HUES48 (cell line): ENCODE results near the gene PSMD1.
"Not testable (repeated sequence)": the region's sequence is repeated elsewhere in the genome, so short reads cannot be mapped to it uniquely, and the experiment has no call there.

ENCODE experiments used
- H3K27ac ChIP-seq: one replicate; pipeline ENCODE4 v1.7.0; 2013; ENCODE audit warnings: low read depth, low read length, inconsistent platforms
- H3K27me3 ChIP-seq: 2 replicates; pipeline ENCODE4 v1.6.1; 2013; ENCODE audit warnings: mild to moderate bottlenecking, low read length; ENCODE audit not compliant: control insufficient read depth, insufficient read depth
- H3K36me3 ChIP-seq: 2 replicates; pipeline ENCODE4 v1.6.1; 2013; ENCODE audit warnings: low read length; ENCODE audit not compliant: control insufficient read depth, insufficient read depth
- H3K4me1 ChIP-seq: 2 replicates; pipeline ENCODE4 v1.6.1; 2013; ENCODE audit warnings: mild to moderate bottlenecking, low read length; ENCODE audit not compliant: control insufficient read depth, insufficient read depth
- H3K4me3 ChIP-seq: 2 replicates; pipeline ENCODE4 v1.5.1; 2013; ENCODE audit warnings: mild to moderate bottlenecking, low read depth, low read length
- H3K9ac ChIP-seq: 2 replicates; pipeline ENCODE4 v1.6.1; 2013; ENCODE audit warnings: mild to moderate bottlenecking, low read depth, low read length, moderate library complexity
- H3K9me3 ChIP-seq: 2 replicates; pipeline ENCODE4 v1.6.1; 2013; ENCODE audit warnings: low read length; ENCODE audit not compliant: control insufficient read depth, insufficient read depth

The PSMD1 gene

GRCh38 chr2:231176066-231176465 lies 119.4 kb downstream of the PSMD1 start:
- H3K36me3 ChIP-seq, result peaks cover 26% of the 10 kb centered on the region
- H3K4me1 ChIP-seq, result peaks cover 10% of the 10 kb centered on the region
- no peak overlapping the region for H3K9ac ChIP-seq
- no peaks in the 10 kb centered on the region for H3K27me3 ChIP-seq
- H3K9me3 ChIP-seq, result no peaks in the 10 kb centered on the region
- no peak overlapping the region for H3K4me3 ChIP-seq
- no peak overlapping the region for H3K27ac ChIP-seq

DNA sequence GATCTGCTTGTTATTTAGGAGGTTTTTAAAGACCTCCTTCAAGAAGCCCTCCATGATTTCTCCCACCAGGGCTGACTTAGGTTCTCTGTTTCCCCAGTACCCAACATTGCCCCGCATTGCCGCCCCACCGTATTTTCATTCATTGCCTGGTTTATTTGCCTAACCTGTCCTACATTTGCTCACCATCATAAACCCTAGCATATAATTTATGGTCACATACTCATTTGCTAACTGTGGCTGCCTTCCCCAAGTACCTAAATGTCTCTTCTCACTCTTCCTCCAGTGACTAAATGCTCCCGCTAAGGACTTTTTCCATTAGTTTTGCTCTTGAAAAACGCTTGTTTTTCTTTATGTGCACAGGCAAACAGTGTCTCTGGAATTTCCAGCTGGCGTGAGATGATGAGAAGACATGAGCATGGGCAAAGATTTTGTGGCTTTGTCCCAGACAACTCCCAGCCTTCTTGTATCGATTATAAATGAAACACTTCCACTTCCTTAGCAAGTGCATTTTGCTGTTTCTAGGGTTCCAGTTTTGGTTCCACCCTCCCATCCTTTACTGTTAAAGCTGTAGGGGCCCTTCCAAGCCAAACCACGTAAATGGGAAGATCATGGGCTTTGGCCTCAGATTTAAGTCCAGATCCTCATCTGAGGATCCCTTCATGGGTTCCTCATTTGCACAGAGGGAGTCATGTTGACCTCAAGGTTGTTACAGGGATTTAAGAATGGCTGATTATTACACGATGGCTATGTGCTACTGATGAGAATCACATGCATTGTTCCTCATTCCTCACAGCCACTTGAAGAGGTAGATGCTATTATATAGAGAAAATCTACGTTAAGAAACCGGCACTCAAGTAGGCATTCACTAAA lies 120.7 kb downstream of the PSMD1 start:
- Histone ChIP-seq H3K36me3 (peaks cover 14% of the 10 kb centered on the region), H3K9me3 (no peaks in the 10 kb centered on the region), H3K9ac (no peak overlapping the region), H3K4me1 (peaks cover 10% of the 10 kb centered on the region), H3K27me3 (no peaks in the 10 kb centered on the region), H3K27ac (no peak overlapping the region), H3K4me3 (no peak overlapping the region)

DNA sequence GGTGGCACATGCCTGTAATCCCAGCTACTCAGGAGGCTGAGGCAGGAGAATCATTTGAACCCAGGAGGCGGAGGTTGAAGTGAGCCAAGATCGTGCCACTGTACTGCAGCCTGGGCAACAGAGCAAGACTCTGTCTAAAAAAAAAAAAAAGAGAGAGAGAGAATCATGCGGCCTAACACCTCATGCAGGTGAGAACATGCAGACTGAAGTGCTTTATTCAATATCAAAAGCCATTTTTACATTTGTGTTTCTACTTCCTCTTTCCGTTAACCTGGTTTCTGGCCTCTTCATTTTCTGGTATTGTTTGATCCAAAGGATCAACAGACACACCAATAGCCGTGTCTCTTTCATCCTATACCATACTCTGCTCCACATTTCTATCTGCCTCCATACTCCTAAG lies 122.1 kb downstream of the PSMD1 start:
- H3K27ac ChIP-seq, H3K36me3 ChIP-seq, H3K9me3 ChIP-seq, H3K4me1 ChIP-seq, H3K27me3 ChIP-seq, H3K9ac ChIP-seq, H3K4me3 ChIP-seq: not testable (repeated sequence)

- no peaks in the 10 kb centered on the region for H3K27me3 ChIP-seq
- no peak overlapping the region for H3K4me3 ChIP-seq
- no peak overlapping the region for H3K27ac ChIP-seq
- no peaks in the 10 kb centered on the region for H3K9me3 ChIP-seq
- H3K36me3 ChIP-seq, result no peaks in the 10 kb centered on the region
- H3K9ac ChIP-seq, result no peak overlapping the region
- H3K4me1 ChIP-seq, result peaks cover 10% of the 10 kb centered on the region
Measured at GRCh38 chr2:231181860-231182512, 125.3 kb downstream of the PSMD1 start.

- Histone ChIP-seq H3K4me3 (no peak overlapping the region), H3K27ac (no peak overlapping the region), H3K9ac (no peak overlapping the region)
Measured at GRCh38 chr2:231182513-231182899, 125.8 kb downstream of the PSMD1 start.

GRCh38 chr2:231183851-231184250 lies 127.2 kb downstream of the PSMD1 start:
- H3K27me3 ChIP-seq, result no peaks in the 10 kb centered on the region
- no peak overlapping the region for H3K27ac ChIP-seq
- no peaks in the 10 kb centered on the region for H3K36me3 ChIP-seq
- no peaks in the 10 kb centered on the region for H3K9me3 ChIP-seq
- no peak overlapping the region for H3K9ac ChIP-seq
- H3K4me1 ChIP-seq, result peaks cover 10% of the 10 kb centered on the region
- no peak overlapping the region for H3K4me3 ChIP-seq

More at GRCh38 chr2:231182513-231182899, 125.8 kb downstream of the PSMD1 start:
- Histone ChIP-seq H3K27me3 (no peaks in the 10 kb centered on the region), H3K9me3 (no peaks in the 10 kb centered on the region), H3K4me1 (peaks cover 10% of the 10 kb centered on the region), H3K36me3 (no peaks in the 10 kb centered on the region)

DNA sequence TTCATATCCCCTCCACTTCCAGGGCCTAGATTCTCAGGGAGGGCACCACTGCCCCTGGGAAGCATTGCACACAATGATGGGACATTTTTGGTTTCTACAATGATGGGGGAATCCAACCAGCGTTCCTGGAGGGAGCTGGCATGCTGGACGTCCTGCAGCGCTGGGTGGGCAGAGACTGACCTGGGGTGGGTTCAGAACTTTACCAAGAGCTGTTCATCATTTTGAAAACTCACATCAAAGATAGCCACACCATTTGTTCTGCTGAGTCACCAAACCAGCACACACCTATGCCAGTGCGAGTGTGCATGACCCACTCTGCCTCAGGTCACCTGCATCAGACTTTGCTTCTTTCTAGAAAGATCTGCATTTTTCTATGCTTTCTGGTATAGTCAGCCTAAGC lies 127.7 kb downstream of the PSMD1 start:
- Histone ChIP-seq H3K27ac (no peak overlapping the region), H3K9ac (no peak overlapping the region), H3K9me3 (no peaks in the 10 kb centered on the region), H3K27me3 (no peaks in the 10 kb centered on the region), H3K4me1 (peaks cover 10% of the 10 kb centered on the region), H3K36me3 (no peaks in the 10 kb centered on the region), H3K4me3 (no peak overlapping the region)

DNA sequence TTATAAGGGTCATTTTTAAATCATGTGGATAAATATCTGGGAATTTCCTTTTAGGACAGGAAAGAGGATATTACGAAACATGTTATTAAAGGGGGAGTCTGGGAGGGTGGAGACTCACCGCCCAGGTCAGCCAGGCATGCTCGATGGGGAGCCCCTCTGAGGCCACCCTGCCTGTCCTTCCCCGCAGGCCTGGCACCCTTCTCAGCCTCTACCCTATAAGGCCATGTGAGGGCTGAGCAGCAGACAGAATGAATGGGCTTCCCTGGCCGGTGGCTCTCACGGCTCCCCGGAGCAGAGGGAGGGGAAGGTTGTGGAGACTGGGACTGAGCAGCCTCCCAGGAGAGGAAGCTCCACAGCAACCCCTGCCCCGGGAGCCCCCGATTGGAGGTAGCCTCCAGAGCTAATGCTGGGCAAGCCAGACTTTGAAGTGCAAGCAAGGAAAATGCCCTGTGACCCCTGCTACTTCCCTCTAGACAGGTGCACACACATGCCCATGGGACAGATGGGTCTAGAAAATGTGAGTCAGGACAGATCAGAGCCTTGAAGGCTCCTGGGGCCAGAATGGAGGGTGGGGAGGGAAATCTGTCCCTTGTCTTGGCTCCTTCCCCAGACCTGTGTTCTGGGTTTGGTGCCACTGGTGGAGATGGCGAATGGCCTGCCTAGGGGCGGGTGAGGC lies 128.5 kb downstream of the PSMD1 start:
- Histone ChIP-seq H3K4me3 (no peak overlapping the region), H3K27ac (no peak overlapping the region), H3K9ac (no peak overlapping the region), H3K9me3 (no peaks in the 10 kb centered on the region), H3K27me3 (no peaks in the 10 kb centered on the region), H3K36me3 (no peaks in the 10 kb centered on the region), H3K4me1 (peaks cover 7% of the 10 kb centered on the region)

DNA sequence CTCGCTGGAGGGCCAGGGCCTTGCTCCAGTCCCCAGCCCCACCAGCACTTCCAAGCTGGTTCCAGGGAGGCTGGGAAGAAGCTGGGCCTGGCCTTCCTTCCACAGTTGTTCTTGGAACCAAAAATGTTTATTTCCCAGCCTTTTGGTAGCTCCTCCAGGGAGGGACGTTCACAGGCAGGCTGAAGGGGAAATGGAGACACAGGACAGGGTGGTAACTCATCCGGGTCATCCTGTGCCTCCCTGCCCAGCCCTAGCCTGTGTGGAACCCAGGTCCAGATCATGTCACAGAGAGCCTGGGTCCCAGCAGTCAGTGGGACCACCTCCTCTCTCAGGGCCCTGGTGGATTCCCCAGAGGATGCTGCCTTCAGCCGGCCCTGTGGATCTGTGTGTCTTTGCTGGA lies 129.2 kb downstream of the PSMD1 start:
- Histone ChIP-seq H3K4me3 (no peak overlapping the region), H3K27me3 (no peaks in the 10 kb centered on the region), H3K27ac (no peak overlapping the region), H3K4me1 (peaks cover 5% of the 10 kb centered on the region; the same call in 1 of the 2 replicates), H3K9ac (no peak overlapping the region), H3K9me3 (no peaks in the 10 kb centered on the region), H3K36me3 (no peaks in the 10 kb centered on the region)

- H3K36me3 ChIP-seq, result no peaks in the 10 kb centered on the region
- H3K27ac ChIP-seq, result no peak overlapping the region
- H3K9me3 ChIP-seq, result no peaks in the 10 kb centered on the region
- no peaks in the 10 kb centered on the region for H3K27me3 ChIP-seq
- peaks cover 5% of the 10 kb centered on the region; the same call in 1 of the 2 replicates for H3K4me1 ChIP-seq
- H3K9ac ChIP-seq, result no peak overlapping the region
- no peak overlapping the region for H3K4me3 ChIP-seq
Measured at GRCh38 chr2:231186325-231186724, 129.7 kb downstream of the PSMD1 start.
